Activated CD4-positive, alpha-beta T cell treated with anti-CD3 and anti-CD28 coated beads for 24 hours (primary cell): ENCODE data around the gene TUBA8.
"Not testable (repeated sequence)": the region's sequence is repeated elsewhere in the genome, so short reads cannot be mapped to it uniquely, and the experiment has no call there.

ENCODE experiments used
- DNase-seq, 2 donors: peaks; one replicate each; pipeline ENCODE4 v3.0.0-alpha.2; 2020; ENCODE audit warnings: low read depth in 2 of 2

TUBA8 gene

DNA sequence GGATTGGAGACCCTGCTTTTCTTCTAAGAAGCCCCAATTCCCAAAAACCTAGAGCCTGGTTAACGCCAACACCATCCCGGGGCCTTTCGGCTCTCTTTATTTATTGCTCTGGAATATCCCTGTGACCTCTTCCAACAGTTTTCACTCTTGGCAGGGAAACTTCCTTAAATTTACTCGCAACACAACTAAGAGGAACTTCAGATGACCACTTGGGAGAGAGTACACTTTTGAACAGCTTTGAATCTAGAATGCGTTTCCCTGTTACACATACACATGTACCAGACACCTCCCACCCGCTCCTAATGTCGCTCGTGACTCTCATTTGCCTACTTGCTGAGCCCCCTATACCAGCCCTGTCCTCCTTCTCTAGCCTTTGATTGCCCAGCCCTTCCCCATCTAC is 19.4 kb downstream of the TUBA8 start:
- DNase-seq = no peak

- DNase-seq = no peak
Measured at GRCh38 chr22:18130699-18131429, 20.3 kb downstream of the TUBA8 start.

- no peak for DNase-seq
Measured at GRCh38 chr22:18133452-18133851, 22.8 kb downstream of the TUBA8 start.

DNA sequence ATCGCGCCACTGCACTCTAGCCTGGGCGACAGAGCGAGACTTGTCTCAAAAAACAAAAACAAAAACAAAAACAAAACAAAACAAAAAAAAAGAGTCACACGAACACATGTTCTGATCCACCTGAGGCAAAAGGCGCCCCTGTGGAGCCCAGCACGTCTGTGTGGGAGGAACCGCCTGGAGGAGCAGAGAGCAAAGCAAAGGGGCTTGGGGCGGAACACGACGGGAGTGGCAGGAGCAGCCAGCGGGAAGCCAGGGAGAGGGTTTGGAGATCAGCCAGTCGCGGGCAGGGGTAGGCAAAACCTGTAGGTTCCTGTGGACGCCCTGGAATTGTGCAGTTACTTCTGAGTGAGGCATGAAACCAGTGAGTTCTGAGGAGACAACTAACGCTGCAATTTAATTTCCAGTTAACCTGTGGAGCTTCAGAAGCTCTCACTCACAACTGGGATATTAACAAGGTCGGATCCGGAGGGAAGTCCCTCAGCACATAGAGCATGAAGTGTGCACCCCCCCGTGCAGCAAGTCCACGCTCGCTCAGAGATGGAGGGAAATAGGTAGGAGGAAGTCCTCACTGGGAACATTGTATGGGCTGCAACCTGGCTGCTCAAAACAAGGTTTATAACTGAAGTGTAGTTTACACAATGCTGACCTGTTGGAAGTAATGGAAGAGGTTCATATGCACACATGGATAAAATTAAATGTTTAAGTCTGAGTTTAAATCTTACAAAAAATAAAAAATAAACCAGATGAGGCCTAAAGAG is 26.1 kb downstream of the TUBA8 start:
- no peak for DNase-seq

GRCh38 chr22:18141004-18141403 is 30.4 kb downstream of the TUBA8 start:
- not testable (repeated sequence) for DNase-seq

- DNase-seq = no peak
Measured at GRCh38 chr22:18144105-18144504, 33.5 kb downstream of the TUBA8 start.

DNA sequence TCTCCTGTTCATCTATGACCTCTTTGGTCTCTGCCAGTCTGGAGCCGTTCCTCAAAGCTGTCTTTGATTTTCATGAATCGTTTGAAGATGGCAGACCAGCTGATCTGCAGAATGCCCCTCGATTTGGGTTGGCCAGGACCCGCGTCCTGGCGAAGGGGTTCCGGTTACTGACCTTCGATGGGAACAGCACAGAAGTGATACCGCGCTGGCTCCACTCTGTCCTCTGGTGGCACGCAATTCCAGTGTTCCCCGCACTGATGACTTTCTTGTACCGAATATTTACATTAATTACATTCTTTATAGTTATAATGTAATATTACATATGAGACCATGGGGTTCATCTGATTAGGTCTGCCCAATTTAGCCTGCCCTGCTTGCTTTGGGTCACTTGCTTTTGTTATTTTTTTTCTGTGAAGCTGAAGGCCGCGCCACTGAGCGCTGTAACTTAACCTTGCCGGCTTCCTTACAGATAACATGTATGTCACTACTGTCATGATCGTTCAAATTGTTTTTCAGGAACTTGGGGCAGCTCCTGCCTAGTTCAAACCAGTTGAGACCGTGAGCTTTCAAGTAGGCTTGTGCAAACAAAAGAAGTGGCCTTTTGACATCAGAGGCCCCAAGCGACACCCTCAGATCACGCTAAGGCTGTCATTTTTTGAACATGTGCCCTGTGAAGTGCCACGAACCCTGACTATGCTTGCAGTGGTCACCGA is 35.2 kb downstream of the TUBA8 start:
- no peak for DNase-seq

DNA sequence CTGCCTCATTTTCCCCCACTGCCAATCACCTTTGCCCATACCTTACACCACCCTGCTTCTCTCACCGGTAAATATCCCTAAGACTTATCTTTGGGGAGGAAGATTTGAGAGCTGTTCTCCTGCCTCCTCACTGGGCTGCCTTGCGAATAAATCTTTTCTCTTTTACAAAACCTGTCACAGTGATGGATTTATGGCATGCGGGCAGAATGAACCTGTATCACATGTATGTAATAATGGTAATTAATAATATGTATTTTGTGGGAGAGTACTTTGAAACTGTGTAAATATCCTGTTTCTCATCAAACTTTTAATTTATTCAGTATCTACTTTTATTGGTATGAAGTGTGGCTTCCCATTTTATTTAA is 35.8 kb downstream of the TUBA8 start:
- no peak for DNase-seq

GRCh38 chr22:18147791-18148190 is 37.2 kb downstream of the TUBA8 start:
- no peak for DNase-seq

DNA sequence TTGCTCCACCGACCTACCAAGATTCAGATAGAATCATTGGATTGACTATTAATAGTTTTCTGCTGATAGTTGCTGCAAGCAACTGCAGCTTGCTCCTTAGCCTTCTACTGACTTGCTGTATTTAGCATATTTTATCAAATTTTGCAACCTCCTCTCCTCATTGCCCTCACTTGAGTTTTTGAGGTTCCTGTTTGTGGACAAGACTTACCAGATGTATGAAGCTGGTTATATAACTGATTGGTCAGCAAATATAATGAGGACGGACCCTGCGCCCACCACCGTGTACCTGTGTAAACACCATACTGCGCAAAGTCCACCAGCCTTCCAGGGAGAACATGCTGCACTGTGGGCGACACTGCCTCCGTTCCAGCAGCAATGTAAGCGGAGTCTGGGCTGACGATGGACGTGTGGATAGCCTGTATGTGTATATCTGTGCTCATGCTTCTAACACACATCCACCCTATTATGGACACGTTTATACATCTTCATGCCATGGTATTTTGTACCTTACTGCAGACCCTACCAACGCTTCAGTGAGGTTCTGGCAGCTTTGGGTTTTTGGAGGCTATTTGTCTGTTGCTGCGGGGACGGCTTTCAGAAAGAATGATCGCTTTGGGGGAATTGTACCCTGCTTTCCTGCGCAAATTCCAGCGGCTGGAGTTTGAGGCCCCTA is 37.8 kb downstream of the TUBA8 start:
- DNase-seq = no peak

DNA sequence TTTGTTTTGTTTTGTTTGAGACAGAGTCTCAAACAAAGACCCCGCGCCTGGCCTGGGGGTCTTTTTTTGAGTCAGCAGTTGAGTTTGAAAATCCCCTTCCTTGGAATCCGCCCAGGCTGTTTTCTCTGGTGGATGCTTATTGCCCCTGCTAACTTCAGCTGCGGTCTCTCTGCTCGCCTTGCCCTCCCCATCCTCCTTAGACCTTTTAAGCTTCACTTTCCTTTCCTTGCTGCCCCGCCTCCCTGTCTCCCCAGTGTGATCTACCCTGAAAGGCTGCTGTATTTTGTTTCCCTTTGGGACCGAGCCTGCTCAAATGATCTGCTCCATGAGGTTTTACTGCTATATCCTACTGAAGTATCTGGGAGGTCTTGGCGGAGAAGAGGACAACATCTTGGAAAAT is 41.9 kb downstream of the TUBA8 start:
- DNase-seq = peak in 1 of 2 donors; percentile 7

DNA sequence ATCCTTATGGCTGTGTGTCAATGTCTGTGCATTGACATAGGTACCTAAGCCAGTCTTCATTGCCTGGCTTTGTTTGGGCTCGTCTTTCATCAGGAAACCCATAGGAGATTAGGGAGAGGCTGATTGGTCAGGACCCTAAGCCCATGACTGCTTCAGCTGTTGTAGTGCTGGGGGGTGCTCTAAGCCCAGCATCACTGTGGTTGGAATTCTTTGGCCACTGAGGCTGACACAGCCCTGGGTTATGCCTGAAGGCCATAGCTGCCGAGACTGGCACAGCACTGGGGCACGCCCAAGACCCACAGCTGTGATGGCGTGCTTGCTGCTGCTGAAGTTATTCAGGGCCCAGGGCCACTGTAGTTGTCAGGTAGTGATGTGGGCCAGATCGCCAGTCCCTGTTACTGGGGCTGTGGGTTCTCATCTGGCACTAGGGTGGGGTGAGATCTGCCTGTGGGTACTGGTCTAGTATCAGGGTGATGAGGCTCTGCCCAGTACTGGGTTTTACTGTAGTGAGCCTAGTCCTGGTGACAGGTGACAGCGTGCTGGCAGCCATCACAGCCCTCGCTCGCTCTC is 44.3 kb downstream of the TUBA8 start:
- no peak for DNase-seq

DNA sequence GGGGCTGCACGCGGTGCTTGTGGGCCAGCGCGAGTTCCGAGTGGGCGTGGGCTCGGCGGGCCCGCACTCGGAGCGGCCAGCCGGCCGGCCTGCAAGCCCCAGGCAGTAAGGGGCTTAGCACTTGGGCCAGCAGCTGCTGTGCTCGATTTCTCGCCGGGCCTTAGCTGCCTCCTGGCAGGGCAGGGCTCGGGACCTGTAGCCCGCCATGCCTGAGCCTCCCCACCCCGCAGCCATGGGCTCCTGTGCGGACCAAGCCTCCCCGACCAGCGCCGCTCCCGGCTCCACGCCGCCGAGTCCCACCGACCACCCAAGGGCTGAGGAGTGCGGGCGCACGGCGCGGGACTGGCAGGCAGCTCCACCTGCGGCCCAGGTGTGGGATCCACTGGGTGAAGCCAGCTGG is 44.9 kb downstream of the TUBA8 start:
- not testable (repeated sequence) for DNase-seq

DNA sequence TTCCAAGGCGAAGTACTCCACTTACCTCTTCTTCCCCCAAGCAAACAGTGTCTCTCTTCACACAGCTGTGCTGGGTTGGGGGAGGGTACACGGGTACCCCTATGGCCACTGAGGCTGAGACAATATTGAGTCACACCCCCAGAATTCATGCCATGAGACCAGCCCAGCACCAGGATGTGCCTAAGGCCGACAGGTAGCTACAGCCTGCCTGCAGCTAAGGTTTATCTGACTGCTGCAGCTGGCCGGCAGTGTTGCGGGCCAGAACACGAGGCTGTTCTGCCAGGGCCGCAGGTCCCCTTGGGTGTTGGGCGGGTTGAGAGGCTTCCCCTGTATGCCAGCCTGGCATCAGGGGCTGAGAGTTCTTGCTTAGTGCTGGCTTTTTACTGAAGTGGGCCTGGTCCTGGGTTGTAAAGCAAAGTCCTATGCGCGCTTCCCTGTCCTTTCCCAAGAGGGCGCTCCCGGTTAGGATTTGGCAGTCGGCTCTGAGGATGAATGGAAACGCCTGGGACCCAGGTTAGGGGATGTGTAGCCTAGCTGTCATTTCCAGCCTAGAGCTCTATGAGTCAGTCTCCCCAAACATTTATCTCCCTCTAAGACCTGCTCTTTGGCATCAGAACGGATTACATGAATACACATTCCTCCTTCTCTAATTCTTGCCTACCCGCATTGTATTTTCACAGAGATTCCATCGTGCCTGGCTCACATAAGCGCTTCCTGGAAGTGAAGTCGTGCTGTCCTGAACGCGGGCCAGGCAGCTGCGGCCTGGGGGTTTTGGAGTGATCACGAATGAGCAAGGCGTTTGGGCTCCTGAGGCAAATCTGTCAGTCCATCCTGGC is 46.5 kb downstream of the TUBA8 start:
- peak; percentile 40 to 42 for DNase-seq

DNA sequence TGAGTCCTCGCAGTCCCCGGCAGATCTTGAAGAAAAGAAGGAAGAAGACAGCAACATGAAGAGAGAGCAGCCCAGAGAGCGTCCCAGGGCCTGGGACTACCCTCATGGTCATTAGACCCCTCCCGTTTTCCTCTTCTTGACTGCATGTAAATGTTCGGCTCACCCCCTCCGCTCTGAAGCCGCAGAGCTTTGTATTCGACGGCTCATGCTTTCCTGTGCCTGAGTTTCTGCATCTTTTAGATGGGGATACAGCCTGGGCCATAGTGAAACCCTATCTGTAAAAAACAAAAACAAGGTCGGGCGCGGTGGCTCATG is 47.1 kb downstream of the TUBA8 start:
- DNase-seq = no peak

- not testable (repeated sequence) for DNase-seq
Measured at GRCh38 chr22:18160641-18161040, 50.0 kb downstream of the TUBA8 start.

DNA sequence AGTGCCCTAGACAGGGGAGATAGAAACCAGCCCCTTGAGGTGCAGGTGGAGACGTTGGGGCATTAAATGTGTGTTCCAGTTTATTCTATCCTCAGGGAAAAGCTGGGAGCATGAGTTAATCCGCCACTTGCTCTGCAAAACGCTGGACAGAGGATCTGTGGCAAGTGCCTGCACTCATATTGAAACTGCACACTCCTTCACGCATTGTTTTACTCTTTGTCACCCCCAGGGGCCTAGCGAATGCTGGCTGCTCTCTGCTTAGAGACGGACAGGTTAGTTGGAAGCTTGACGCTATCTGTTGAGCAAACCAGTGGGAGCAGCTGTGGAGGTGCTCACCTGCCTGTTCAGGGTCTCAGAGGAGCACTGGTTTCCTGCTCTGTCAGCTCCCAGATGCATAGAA is 53.2 kb downstream of the TUBA8 start:
- not testable (repeated sequence) for DNase-seq

GRCh38 chr22:18164584-18164983 is 54.0 kb downstream of the TUBA8 start:
- DNase-seq = not testable (repeated sequence)

- not testable (repeated sequence) for DNase-seq
Measured at GRCh38 chr22:18165356-18165755, 54.7 kb downstream of the TUBA8 start.

DNA sequence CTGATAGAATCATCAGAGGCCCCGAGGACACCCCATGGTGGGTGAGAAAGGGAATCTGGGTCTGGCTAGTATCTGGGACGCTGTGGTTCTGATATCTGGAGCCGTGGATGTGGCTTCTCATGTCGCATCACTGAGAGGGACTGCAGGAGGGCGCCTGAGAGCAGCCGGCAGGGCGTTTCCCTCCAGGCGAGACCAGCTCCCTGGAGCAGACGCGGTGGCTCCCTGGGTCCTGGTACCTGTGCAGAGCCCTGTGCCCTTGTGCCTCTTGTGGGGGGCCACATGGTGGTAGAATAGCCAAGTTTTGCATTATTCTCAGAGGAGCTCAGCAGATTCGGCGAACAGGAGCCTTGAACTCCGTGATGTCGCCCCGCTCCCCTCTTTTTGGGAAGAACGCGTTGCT is 59.7 kb downstream of the TUBA8 start:
- not testable (repeated sequence) for DNase-seq

- DNase-seq = not testable (repeated sequence)
Measured at GRCh38 chr22:18172203-18172602, 61.6 kb downstream of the TUBA8 start.
